Loucy (cell line): ENCODE results near the gene MFSD8.

Experiments used
- EZH2phosphoT487 ChIP-seq: fragments of 200-600 bp; IDR thresholded peaks from 2 replicates; pipeline ENCODE4 v1.6.1; 2018; ENCODE audit warnings: antibody characterized with exemption, mild to moderate bottlenecking, moderate library complexity, borderline replicate concordance
- TF ChIP-seq, protein P1 (sequence below): fragments of 200-600 bp; sonication (generic); conservative IDR thresholded peaks from 2 replicates; pipeline ENCODE4 v1.5.1; 2014; ENCODE audit warnings: mild to moderate bottlenecking, antibody characterized with exemption, low read length

DNA sequence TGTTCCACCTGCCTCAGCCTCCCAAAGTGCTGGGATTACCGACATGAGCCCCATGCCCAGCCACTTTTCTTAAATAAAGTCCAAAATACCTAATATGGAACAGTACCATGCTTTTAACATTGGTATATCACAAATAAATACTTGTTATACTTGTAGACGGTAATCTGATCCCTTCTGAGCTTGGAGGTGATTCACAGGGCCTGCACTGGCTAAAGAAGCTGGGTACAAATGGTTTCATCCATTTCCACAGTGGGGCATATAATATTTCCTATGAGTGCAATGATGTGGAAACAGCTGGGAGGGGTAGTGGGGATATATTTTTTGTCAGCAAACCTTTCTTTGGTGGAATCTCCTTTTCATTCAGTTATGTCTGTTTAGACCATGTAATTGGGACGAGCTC is 48.5 kb downstream of the MFSD8 start:
- TF ChIP-seq, protein P1, sequence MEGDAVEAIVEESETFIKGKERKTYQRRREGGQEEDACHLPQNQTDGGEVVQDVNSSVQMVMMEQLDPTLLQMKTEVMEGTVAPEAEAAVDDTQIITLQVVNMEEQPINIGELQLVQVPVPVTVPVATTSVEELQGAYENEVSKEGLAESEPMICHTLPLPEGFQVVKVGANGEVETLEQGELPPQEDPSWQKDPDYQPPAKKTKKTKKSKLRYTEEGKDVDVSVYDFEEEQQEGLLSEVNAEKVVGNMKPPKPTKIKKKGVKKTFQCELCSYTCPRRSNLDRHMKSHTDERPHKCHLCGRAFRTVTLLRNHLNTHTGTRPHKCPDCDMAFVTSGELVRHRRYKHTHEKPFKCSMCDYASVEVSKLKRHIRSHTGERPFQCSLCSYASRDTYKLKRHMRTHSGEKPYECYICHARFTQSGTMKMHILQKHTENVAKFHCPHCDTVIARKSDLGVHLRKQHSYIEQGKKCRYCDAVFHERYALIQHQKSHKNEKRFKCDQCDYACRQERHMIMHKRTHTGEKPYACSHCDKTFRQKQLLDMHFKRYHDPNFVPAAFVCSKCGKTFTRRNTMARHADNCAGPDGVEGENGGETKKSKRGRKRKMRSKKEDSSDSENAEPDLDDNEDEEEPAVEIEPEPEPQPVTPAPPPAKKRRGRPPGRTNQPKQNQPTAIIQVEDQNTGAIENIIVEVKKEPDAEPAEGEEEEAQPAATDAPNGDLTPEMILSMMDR, result no peak
- no peak for TF ChIP-seq EZH2phosphoT487
